DOHH2 (cell line): Measurements from ENCODE around the gene LAMA5.

Source experiments
- H3F3A ChIP-seq: fragments of 200-600 bp; sonication (generic), shearing (Covaris generic); 2 replicates; pipeline ENCODE4 v1.6.0; 2016; ENCODE audit warnings: antibody characterized with exemption, mild to moderate bottlenecking; ENCODE audit not compliant: control insufficient read depth, insufficient read depth
- H3K27ac ChIP-seq: fragments of 200-600 bp; sonication (generic); 2 replicates; pipeline ENCODE4 v1.5.1; 2014; ENCODE audit warnings: low read depth, mild to moderate bottlenecking, low read length, moderate library complexity
- H3K27me3 ChIP-seq: fragments of 200-600 bp; sonication (generic); 2 replicates; pipeline ENCODE4 v1.6.1; 2014; ENCODE audit warnings: mild to moderate bottlenecking, low read length, mixed read lengths; ENCODE audit not compliant: control insufficient read depth
- H3K36me3 ChIP-seq: fragments of 200-600 bp; sonication (generic); 2 replicates; pipeline ENCODE4 v1.6.1; 2014; ENCODE audit warnings: mild to moderate bottlenecking, low read length, moderate library complexity, mixed read lengths; ENCODE audit not compliant: control insufficient read depth
- H3K4me1 ChIP-seq: fragments of 200-600 bp; sonication (generic); 2 replicates; pipeline ENCODE4 v1.6.1; 2014; ENCODE audit warnings: mild to moderate bottlenecking, low read length, mixed read lengths; ENCODE audit not compliant: control insufficient read depth
- H3K4me2 ChIP-seq: fragments of 200-600 bp; sonication (generic); 2 replicates; pipeline ENCODE4 v1.6.0; 2014; ENCODE audit warnings: mild to moderate bottlenecking, low read length, moderate library complexity
- H3K4me3 ChIP-seq: fragments of 200-600 bp; sonication (generic); 2 replicates; pipeline ENCODE4 v1.5.1; 2014; ENCODE audit warnings: mild to moderate bottlenecking, low read length, mixed read lengths
- H3K79me2 ChIP-seq: fragments of 200-600 bp; sonication (generic); 2 replicates; pipeline ENCODE4 v1.6.1; 2014; ENCODE audit warnings: mild to moderate bottlenecking, low read length, mixed read lengths; ENCODE audit not compliant: control insufficient read depth
- H3K9me2 ChIP-seq: fragments of 200-600 bp; sonication (generic); replicated peaks from 2 replicates; pipeline ENCODE4 v1.6.1; 2014; ENCODE audit warnings: mild to moderate bottlenecking, low read length, mixed read lengths; ENCODE audit not compliant: control insufficient read depth
- H3K9me3 ChIP-seq: fragments of 200-600 bp; sonication (generic); 2 replicates; pipeline ENCODE4 v1.6.1; 2014; ENCODE audit warnings: antibody characterized with exemption, low read length, mixed read lengths; ENCODE audit not compliant: control insufficient read depth, insufficient read depth
- H4K20me1 ChIP-seq: fragments of 200-600 bp; sonication (generic); 2 replicates; pipeline ENCODE4 v1.6.0; 2014; ENCODE audit warnings: low read depth, mild to moderate bottlenecking, antibody characterized with exemption, low read length, moderate library complexity; ENCODE audit not compliant: control insufficient read depth, insufficient read depth
- EZH2phosphoT487 ChIP-seq: fragments of 200-600 bp; sonication (generic); IDR thresholded peaks from 2 replicates; pipeline ENCODE4 v1.6.1; 2017; ENCODE audit warnings: borderline replicate concordance, mild to moderate bottlenecking, antibody characterized with exemption, low read length, moderate library complexity, mixed read lengths
- TF ChIP-seq, protein P1 (sequence below): fragments of 200-600 bp; sonication (generic); IDR thresholded peaks from one replicate; pipeline ENCODE4 v1.5.1; 2014; ENCODE audit warnings: antibody characterized with exemption, mild to moderate bottlenecking, low read depth, low read length; ENCODE audit not compliant: poor library complexity, severe bottlenecking

LAMA5 gene

DNA sequence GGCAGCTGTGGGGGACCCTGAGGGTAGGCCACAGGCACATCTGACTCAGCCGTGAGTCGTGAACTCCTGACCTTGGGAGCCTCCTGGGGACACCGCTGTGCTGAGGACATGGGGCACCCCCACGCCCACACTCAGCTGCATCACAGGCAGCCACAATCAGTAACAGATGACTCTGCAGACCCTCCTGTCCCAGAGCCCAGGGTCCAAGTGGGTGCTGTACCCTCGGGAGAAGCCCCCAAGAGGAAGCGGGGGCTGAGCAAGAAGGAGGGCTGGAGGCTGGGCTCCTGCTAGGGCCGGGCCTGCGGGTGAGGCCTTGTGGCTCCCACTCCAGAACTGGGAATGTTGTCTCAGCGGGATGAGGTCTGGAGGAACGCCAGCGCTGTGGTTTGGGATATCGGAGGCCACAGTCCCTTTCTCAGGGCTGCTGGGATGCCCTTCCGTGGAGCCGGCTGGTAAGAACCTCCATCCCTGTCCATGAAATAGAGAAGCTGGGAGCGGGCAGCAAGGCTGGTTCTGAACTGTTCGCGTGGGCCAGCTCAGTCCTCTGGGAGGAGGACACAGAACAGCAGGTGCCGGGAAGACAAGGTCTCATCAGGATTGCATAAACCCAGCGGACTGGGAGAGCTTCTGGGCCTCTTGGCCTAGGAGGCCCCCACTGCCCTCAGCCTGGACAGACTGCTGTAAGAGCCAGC, 3.1 kb upstream of the LAMA5 start:
- H3K9me2 ChIP-seq, result no peaks in the 10 kb centered on the region
- peaks cover 14% of the 10 kb centered on the region for H3K79me2 ChIP-seq
- H3K4me3 ChIP-seq, result no peak overlapping the region
- H4K20me1 ChIP-seq, result no peaks in the 10 kb centered on the region
- H3K4me1 ChIP-seq, result peaks cover 36% of the 10 kb centered on the region
- H3K36me3 ChIP-seq, result no peaks in the 10 kb centered on the region
- H3K27ac ChIP-seq, result no peak overlapping the region
- peaks cover 34% of the 10 kb centered on the region for H3K27me3 ChIP-seq
- peaks cover 8% of the 10 kb centered on the region; the same call in 1 of the 2 replicates for H3F3A ChIP-seq
- no peak overlapping the region for H3K4me2 ChIP-seq
- H3K9me3 ChIP-seq, result no peaks in the 10 kb centered on the region
- no peak for TF ChIP-seq EZH2phosphoT487
- TF ChIP-seq, protein P1, sequence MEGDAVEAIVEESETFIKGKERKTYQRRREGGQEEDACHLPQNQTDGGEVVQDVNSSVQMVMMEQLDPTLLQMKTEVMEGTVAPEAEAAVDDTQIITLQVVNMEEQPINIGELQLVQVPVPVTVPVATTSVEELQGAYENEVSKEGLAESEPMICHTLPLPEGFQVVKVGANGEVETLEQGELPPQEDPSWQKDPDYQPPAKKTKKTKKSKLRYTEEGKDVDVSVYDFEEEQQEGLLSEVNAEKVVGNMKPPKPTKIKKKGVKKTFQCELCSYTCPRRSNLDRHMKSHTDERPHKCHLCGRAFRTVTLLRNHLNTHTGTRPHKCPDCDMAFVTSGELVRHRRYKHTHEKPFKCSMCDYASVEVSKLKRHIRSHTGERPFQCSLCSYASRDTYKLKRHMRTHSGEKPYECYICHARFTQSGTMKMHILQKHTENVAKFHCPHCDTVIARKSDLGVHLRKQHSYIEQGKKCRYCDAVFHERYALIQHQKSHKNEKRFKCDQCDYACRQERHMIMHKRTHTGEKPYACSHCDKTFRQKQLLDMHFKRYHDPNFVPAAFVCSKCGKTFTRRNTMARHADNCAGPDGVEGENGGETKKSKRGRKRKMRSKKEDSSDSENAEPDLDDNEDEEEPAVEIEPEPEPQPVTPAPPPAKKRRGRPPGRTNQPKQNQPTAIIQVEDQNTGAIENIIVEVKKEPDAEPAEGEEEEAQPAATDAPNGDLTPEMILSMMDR, result no peak

DNA sequence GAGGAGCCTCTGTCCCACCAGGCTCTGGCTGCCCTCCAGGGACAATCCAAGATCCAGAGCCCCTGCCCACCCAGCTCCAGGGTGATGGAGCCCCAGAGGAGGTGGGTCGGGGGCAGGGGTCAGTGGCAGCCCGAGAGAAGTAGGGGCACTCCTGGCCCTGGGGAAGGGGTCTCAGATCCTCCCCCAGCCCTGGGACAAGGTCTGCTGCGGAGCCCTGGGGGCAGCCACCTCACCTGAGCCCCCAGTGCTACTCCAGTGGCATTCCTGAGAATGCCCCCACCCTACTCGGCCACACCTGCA, 2.7 kb upstream of the LAMA5 start:
- Histone ChIP-seq H3K4me2 (no peak overlapping the region), H3K27me3 (peaks cover 34% of the 10 kb centered on the region), H3K27ac (no peak overlapping the region)

DNA sequence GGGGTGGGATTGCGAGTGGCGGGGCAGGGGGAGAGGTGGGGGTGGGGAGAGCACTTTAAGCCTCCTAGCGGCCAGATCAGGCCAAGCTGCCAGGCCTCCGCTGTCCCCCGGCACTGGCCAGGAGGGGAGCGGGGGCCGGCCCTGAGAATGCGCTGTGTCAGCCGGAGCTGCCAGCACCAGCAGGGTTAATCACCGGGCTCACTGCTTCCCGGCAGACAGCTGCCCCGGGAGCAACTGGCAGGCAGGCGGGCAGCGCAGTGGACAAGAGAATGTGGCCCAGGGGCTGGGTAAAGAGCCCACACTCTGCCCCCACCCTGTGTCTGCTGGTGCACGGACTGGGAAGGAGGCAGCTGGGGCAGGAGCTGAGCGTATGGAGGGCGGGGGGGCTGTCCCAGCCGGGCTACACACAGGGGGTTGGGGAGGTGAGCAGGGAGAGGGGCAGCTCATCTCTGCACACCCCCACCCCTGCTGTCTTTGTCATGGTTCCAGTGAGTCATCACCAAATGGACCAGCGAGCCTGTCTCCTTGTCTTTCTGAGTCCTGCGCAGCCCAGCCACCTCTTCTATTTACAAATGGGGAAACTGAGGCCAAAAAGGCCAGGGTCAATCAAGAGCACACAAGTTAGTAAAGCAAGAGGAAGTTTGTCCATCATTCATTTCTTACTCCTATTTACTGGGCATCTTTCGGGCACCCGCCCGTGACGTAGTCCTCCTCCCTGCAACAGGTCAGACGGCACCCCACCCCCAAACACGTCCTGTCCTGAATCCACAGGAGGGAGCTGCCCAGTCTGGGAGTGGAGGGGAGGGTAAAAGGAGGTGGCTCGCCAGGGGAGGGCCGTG, 2.1 kb upstream of the LAMA5 start:
- Histone ChIP-seq H3K9me2 (no peaks in the 10 kb centered on the region), H3K27ac (no peak overlapping the region), H3K4me2 (peak overlapping the region; percentile 94; the same call in 1 of the 2 replicates), H4K20me1 (no peaks in the 10 kb centered on the region; the same call in 1 of the 2 replicates), H3K9me3 (no peaks in the 10 kb centered on the region), H3K4me3 (no peak overlapping the region), H3K4me1 (peaks cover 32% of the 10 kb centered on the region), H3F3A (peaks cover 9% of the 10 kb centered on the region; the same call in 1 of the 2 replicates), H3K79me2 (peaks cover 22% of the 10 kb centered on the region), H3K27me3 (peaks cover 34% of the 10 kb centered on the region), H3K36me3 (no peaks in the 10 kb centered on the region)
- TF ChIP-seq, protein P1, result peak; percentile 32
- no peak for TF ChIP-seq EZH2phosphoT487

More for the DNA sequence above, 2.7 kb upstream of the LAMA5 start:
- no peaks in the 10 kb centered on the region for H3K36me3 ChIP-seq
- H3K9me2 ChIP-seq, result no peaks in the 10 kb centered on the region
- H3K4me1 ChIP-seq, result peaks cover 33% of the 10 kb centered on the region
- TF ChIP-seq, protein P1, result no peak
- no peak for TF ChIP-seq EZH2phosphoT487
- no peaks in the 10 kb centered on the region for H3K9me3 ChIP-seq
- H4K20me1 ChIP-seq, result no peaks in the 10 kb centered on the region; the same call in 1 of the 2 replicates
- H3K4me3 ChIP-seq, result no peak overlapping the region
- peaks cover 9% of the 10 kb centered on the region; the same call in 1 of the 2 replicates for H3F3A ChIP-seq
- peaks cover 19% of the 10 kb centered on the region for H3K79me2 ChIP-seq
